CD4-positive, alpha-beta T cell treated with Interleukin-12 subunit alpha and Interleukin-12 subunit beta, for 1 hour (primary cell): ENCODE results near the gene BBLN.
"Not testable (repeated sequence)": the region's sequence is repeated elsewhere in the genome, so short reads cannot be mapped to it uniquely, and the experiment has no call there.

Source experiments
- DNase-seq: peaks from one replicate; pipeline ENCODE4 v3.0.0-alpha.2; 2020

Gene BBLN

GRCh38 chr9:128159784-128160602 is at the start of gene BBLN:
BBLN (plus strand) TSS chr9:128160265; CDS start chr9:128160408, 143 bp downstream.
- peak; percentile 95 for DNase-seq

- not testable (repeated sequence) for DNase-seq
Measured at GRCh38 chr9:128111726-128112125, 48.3 kb upstream of the BBLN start.

GRCh38 chr9:128113526-128114325 is 46.3 kb upstream of the BBLN start:
- no peak for DNase-seq

GRCh38 chr9:128114326-128115186 is 45.5 kb upstream of the BBLN start:
- no peak for DNase-seq

GRCh38 chr9:128115187-128116103 is 44.6 kb upstream of the BBLN start:
- DNase-seq: peak; percentile 27

- DNase-seq: no peak
Measured at GRCh38 chr9:128116104-128117083, 43.7 kb upstream of the BBLN start.

- DNase-seq: peak; percentile 94
Measured at GRCh38 chr9:128117613-128118471, 42.2 kb upstream of the BBLN start.

GRCh38 chr9:128118472-128118857 is 41.6 kb upstream of the BBLN start:
- no peak for DNase-seq

- no peak for DNase-seq
Measured at GRCh38 chr9:128118971-128119665, 40.9 kb upstream of the BBLN start.

- no peak for DNase-seq
Measured at GRCh38 chr9:128120061-128120740, 39.9 kb upstream of the BBLN start.

GRCh38 chr9:128120741-128121465 is 39.2 kb upstream of the BBLN start:
- DNase-seq: no peak

- DNase-seq: no peak
Measured at GRCh38 chr9:128121466-128121810, 38.6 kb upstream of the BBLN start.

GRCh38 chr9:128121924-128122808 is 37.9 kb upstream of the BBLN start:
- DNase-seq: no peak

- DNase-seq: no peak
Measured at GRCh38 chr9:128122809-128123175, 37.3 kb upstream of the BBLN start.

GRCh38 chr9:128123451-128124080 is 36.5 kb upstream of the BBLN start:
- DNase-seq: no peak

GRCh38 chr9:128124451-128124850 is 35.6 kb upstream of the BBLN start:
- no peak for DNase-seq
